ENCODE data around the gene SALL3.

DNA sequence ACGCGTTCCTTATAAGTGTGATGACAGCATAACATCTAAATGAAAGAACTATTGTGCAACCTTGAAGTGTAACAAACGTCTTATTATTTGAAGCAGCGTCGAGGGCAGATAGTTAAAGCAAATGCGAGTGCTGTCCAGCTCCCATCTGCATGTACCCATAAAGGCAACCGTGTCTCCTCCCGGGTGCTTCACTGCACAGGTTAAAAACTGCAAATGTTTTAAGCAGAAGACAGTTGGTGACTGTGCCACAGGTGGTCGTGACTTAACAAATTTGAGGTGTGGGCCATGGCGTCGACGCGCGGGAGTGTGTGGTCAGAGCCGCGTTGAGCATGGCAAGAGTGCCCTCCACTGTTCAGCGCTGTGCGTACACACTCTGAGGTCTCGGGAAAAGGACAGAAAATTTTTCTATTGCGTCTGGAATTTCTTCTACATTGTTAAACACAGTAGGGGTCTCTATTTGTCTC lies 6.4 kb downstream of the SALL3 start:
- TF ChIP-seq, protein P1, sequence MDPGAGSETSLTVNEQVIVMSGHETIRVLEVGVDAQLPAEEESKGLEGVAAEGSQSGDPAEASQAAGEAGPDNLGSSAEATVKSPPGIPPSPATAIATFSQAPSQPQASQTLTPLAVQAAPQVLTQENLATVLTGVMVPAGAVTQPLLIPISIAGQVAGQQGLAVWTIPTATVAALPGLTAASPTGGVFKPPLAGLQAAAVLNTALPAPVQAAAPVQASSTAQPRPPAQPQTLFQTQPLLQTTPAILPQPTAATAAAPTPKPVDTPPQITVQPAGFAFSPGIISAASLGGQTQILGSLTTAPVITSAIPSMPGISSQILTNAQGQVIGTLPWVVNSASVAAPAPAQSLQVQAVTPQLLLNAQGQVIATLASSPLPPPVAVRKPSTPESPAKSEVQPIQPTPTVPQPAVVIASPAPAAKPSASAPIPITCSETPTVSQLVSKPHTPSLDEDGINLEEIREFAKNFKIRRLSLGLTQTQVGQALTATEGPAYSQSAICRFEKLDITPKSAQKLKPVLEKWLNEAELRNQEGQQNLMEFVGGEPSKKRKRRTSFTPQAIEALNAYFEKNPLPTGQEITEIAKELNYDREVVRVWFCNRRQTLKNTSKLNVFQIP (CRISPR knock-in tag; IDR thresholded peaks at IDR 0.05; ENCODE audit: borderline replicate concordance, low read depth): no peak
- no peak for TF ChIP-seq ZC3H10 (CRISPR knock-in tag; IDR thresholded peaks at IDR 0.05)
- TF ChIP-seq BACH2 (CRISPR knock-in tag; IDR thresholded peaks at IDR 0.05; ENCODE audit: borderline replicate concordance): no peak
- no peak for TF ChIP-seq ZFP30 (CRISPR knock-in tag; IDR thresholded peaks at IDR 0.05)
- no peak for TF ChIP-seq RARB (CRISPR knock-in tag; IDR thresholded peaks at IDR 0.05)
- no peak for TF ChIP-seq ISL1 (CRISPR knock-in tag; IDR thresholded peaks at IDR 0.05)
- TF ChIP-seq, protein P2, sequence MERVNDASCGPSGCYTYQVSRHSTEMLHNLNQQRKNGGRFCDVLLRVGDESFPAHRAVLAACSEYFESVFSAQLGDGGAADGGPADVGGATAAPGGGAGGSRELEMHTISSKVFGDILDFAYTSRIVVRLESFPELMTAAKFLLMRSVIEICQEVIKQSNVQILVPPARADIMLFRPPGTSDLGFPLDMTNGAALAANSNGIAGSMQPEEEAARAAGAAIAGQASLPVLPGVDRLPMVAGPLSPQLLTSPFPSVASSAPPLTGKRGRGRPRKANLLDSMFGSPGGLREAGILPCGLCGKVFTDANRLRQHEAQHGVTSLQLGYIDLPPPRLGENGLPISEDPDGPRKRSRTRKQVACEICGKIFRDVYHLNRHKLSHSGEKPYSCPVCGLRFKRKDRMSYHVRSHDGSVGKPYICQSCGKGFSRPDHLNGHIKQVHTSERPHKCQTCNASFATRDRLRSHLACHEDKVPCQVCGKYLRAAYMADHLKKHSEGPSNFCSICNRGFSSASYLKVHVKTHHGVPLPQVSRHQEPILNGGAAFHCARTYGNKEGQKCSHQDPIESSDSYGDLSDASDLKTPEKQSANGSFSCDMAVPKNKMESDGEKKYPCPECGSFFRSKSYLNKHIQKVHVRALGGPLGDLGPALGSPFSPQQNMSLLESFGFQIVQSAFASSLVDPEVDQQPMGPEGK (CRISPR knock-in tag; IDR thresholded peaks at IDR 0.05; ENCODE audit: borderline replicate concordance): no peak
